Skin of body (tissue), 3 donors: ENCODE measurements around the gene ARL13B. TPM values are rescaled to one million over a fixed set of nuclear protein-coding genes. Genes with fewer than 3 reads are reported as not detected.

ENCODE experiments used
- DNase-seq: peaks from one replicate; lab custom pipeline; 2025; lab: John Stamatoyannopoulos, UW
- small RNA-seq: library from RNA; depleted of rRNA; stranded (forward); fragments of <200 nt; gene quantifications from one replicate; pipeline ENCODE3, GENCODE V24; 2014; ENCODE audit warnings: low replicate concordance
- total RNA-seq: library from RNA; depleted of rRNA; stranded (reverse); fragments of >200 nt; gene quantifications from one replicate; pipeline ENCODE4 v1.2.3, GENCODE V29; 2014

Gene ARL13B
- total RNA-seq, 1 donor from 2014 or later: 10.2 TPM

DNA sequence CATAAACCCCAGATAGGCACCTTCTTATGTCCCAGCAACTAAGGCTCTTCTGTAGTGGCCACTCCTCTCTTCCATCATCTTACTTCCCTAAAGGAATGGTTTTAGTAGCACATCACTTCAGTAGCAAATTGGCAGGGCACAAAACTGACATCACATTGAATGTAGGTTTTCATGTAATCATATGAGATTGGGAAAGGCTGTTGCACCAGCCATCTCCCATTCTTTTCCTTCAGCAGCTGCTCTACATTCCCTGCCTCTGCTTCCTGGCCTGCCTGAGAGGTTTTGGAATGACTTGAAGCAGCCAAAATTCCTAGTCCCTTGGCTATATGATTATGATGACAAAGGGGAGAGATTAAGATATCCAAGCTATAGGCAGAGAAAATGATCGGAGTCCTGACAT is 119.4 kb downstream of the ARL13B start:
- DNase-seq: no peak

DNA sequence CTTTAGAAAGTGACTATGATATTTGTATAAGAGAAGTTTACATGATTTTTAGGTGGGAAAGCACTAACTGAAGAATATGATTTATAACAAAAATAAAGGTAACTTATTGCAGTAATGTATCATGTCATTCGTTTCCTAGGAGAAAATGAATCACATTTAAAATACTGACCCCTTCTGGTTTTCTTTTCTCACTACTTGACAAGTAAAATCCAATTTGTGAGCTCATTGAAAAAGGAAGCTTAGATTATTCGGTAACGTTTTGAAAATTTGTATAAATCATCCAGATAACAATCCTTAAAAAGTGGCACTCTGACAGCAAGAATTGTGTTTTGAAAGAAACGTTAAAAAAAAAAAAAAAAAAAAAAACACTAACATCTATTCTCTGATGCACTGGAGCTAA is 121.9 kb downstream of the ARL13B start:
- no peak for DNase-seq

Small RNA genes within 50 kb of the gene (small RNA-seq; reads per million reads assigned to genes)
- gene RF00019: not detected
- not detected for gene RNU6-511P

Other genes with a start within 250 kb of the ARL13B start
- gene PROS1, start 6.3 kb upstream of the ARL13B start, total RNA-seq: 27.0 TPM
- gene STX19, start 48.4 kb downstream of the ARL13B start, total RNA-seq: 4.1 TPM
- 5.3 TPM for gene DHFR2, start 82.8 kb downstream of the ARL13B start, total RNA-seq
- gene NSUN3, start 82.9 kb downstream of the ARL13B start, total RNA-seq: 25.1 TPM